DND-41 (cell line): ENCODE measurements around the gene TMEM30B.
A peak's percentile ranks its signal among the peaks of the same experiment; 100 is the strongest.

Experiments
- ATAC-seq: fragments of 200-7000 bp; cut with Tn5 transposase; 3 replicates; pipeline ENCODE4 v1.9.1; 2021; ENCODE audit warnings: low read depth; ENCODE audit not compliant: insufficient read depth
- DNase-seq: peaks from one replicate; pipeline ENCODE4 v3.0.0-alpha.2; 2020
- H2AFZ ChIP-seq: 2 replicates; pipeline ENCODE4 v1.6.0; 2012; ENCODE audit warnings: low read depth, low read length
- H3K27ac ChIP-seq: 2 replicates; pipeline ENCODE4 v1.5.1; 2012; ENCODE audit warnings: low read length, inconsistent platforms
- H3K27me3 ChIP-seq: fragments of 200-600 bp; sonication (generic); 2 replicates; pipeline ENCODE4 v1.6.0; 2012; ENCODE audit warnings: low read length, mild to moderate bottlenecking, inconsistent platforms; ENCODE audit not compliant: insufficient read depth, poor library complexity
- H3K36me3 ChIP-seq: 2 replicates; pipeline ENCODE4 v1.5.1; 2012; ENCODE audit warnings: low read length, inconsistent platforms; ENCODE audit not compliant: insufficient read depth
- H3K4me1 ChIP-seq: 2 replicates; pipeline ENCODE4 v1.5.1; 2012; ENCODE audit warnings: mild to moderate bottlenecking, low read length; ENCODE audit not compliant: insufficient read depth
- H3K4me2 ChIP-seq: 2 replicates; pipeline ENCODE4 v1.6.0; 2012; ENCODE audit warnings: mild to moderate bottlenecking, moderate library complexity, low read length, inconsistent platforms; ENCODE audit not compliant: insufficient read depth
- H3K4me3 ChIP-seq, 2 experiments: fragments of 200-600 bp in 1 of 2; shearing (Covaris generic) in 1 of 2; 2 replicates each; pipeline ENCODE4 v1.5.1; 2012 to 2016; ENCODE audit warnings: inconsistent platforms in 2 of 2, low read length in 2 of 2, mild to moderate bottlenecking in 2 of 2, low read depth in 1 of 2, moderate library complexity in 1 of 2
- H3K79me2 ChIP-seq: 2 replicates; pipeline ENCODE4 v1.6.0; 2012; ENCODE audit warnings: low read length, inconsistent platforms; ENCODE audit not compliant: insufficient read depth
- H3K9ac ChIP-seq: 2 replicates; pipeline ENCODE4 v1.6.0; 2012; ENCODE audit warnings: low read depth, mild to moderate bottlenecking, inconsistent platforms, low read length, moderate library complexity
- H3K9me3 ChIP-seq: 2 replicates; pipeline ENCODE4 v1.5.1; 2012; ENCODE audit warnings: low read length, moderate library complexity, mild to moderate bottlenecking, inconsistent platforms; ENCODE audit not compliant: insufficient read depth, severe bottlenecking
- H4K20me1 ChIP-seq: 2 replicates; pipeline ENCODE4 v1.6.0; 2012; ENCODE audit warnings: low read length; ENCODE audit not compliant: insufficient read depth
- EZH2 ChIP-seq: IDR thresholded peaks from 3 replicates; pipeline ENCODE4 v1.6.1; 2012; ENCODE audit warnings: borderline replicate concordance, low read depth, mild to moderate bottlenecking, moderate library complexity, low read length, inconsistent platforms; ENCODE audit not compliant: severe bottlenecking
- TF ChIP-seq, protein P1 (sequence below): IDR thresholded peaks from 2 replicates; pipeline ENCODE4 v1.5.1; 2012; ENCODE audit warnings: borderline replicate concordance, low read length, moderate library complexity, mild to moderate bottlenecking; ENCODE audit not compliant: poor library complexity, severe bottlenecking; ENCODE audit errors: extremely low read depth

Gene TMEM30B

GRCh38 chr14:61304688-61305087, 23.6 kb upstream of the TMEM30B start:
- no peaks in the 10 kb centered on the region for H3K79me2 ChIP-seq
- DNase-seq (no peak), ATAC-seq (no peak)
- H3K4me2 ChIP-seq, result no peak overlapping the region
- peaks cover 3% of the 10 kb centered on the region for H3K9me3 ChIP-seq
- no peaks in the 10 kb centered on the region for H3K36me3 ChIP-seq
- no peak overlapping the region for H3K9ac ChIP-seq
- H4K20me1 ChIP-seq, result no peaks in the 10 kb centered on the region
- H3K27ac ChIP-seq, result no peak overlapping the region
- H3K27me3 ChIP-seq, result no peaks in the 10 kb centered on the region
- H3K4me1 ChIP-seq, result peaks cover 24% of the 10 kb centered on the region
- H3K4me3 ChIP-seq, result no peak overlapping the region
- no peak overlapping the region for H2AFZ ChIP-seq
- TF ChIP-seq, protein P1, sequence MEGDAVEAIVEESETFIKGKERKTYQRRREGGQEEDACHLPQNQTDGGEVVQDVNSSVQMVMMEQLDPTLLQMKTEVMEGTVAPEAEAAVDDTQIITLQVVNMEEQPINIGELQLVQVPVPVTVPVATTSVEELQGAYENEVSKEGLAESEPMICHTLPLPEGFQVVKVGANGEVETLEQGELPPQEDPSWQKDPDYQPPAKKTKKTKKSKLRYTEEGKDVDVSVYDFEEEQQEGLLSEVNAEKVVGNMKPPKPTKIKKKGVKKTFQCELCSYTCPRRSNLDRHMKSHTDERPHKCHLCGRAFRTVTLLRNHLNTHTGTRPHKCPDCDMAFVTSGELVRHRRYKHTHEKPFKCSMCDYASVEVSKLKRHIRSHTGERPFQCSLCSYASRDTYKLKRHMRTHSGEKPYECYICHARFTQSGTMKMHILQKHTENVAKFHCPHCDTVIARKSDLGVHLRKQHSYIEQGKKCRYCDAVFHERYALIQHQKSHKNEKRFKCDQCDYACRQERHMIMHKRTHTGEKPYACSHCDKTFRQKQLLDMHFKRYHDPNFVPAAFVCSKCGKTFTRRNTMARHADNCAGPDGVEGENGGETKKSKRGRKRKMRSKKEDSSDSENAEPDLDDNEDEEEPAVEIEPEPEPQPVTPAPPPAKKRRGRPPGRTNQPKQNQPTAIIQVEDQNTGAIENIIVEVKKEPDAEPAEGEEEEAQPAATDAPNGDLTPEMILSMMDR, result no peak
- no peak for TF ChIP-seq EZH2

DNA sequence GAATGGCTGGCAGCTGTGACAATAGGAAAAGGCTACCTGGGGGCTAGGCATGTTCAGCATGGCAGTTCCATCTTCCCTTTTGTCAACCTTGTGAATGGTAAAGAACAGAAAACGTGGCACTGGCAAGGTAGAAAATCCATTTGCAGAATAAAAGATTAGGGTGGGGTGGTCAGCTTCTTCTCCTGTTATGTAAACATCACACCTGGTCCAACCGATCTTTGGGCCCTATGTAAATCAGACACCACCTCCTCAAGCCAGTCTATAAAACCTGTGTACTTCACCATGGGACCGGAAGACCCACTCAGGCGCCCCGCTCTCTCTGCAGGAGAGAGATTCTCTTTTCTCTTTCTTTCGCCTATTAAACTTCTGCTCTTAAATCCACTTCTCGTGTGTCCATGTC, 19.6 kb upstream of the TMEM30B start:
- no peaks in the 10 kb centered on the region for H3K36me3 ChIP-seq
- H3K4me1 ChIP-seq, result peaks cover 40% of the 10 kb centered on the region
- no peak overlapping the region for H2AFZ ChIP-seq
- DNase-seq, result no peak
- no peaks in the 10 kb centered on the region for H3K79me2 ChIP-seq
- TF ChIP-seq, protein P1, result no peak
- TF ChIP-seq EZH2, result no peak
- no peak overlapping the region for H3K4me2 ChIP-seq
- no peak overlapping the region for H3K9ac ChIP-seq
- H4K20me1 ChIP-seq, result no peaks in the 10 kb centered on the region
- H3K9me3 ChIP-seq, result no peaks in the 10 kb centered on the region
- no peak overlapping the region for H3K27ac ChIP-seq
- ATAC-seq, result no peak
- H3K27me3 ChIP-seq, result no peaks in the 10 kb centered on the region
- H3K4me3 ChIP-seq, result no peak overlapping the region

DNA sequence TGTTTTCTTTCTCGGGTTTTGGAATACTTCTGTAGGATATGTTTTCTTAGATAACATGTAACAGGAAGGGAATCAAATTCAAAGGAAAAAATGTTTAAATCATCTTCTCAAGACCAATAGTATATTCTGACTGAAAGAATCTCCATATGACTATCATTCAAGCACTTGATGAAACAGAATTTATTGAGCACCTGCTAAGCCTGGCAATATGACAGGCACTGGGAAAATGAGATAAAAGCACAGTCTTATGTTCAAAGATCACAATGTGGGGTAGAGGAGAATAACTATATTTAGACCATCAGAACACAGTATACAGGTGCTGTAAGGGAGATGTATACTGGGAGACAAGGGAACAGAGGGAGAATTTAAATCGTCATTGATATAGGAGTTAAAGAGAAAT, 19.1 kb upstream of the TMEM30B start:
- TF ChIP-seq, protein P1, result no peak
- no peak for TF ChIP-seq EZH2
- H3K9me3 ChIP-seq, result no peaks in the 10 kb centered on the region
- H3K4me3 ChIP-seq, result no peak overlapping the region
- DNase-seq (no peak), ATAC-seq (peak; percentile 20; the same call in 1 of the 3 replicates)
- peaks cover 41% of the 10 kb centered on the region for H3K4me1 ChIP-seq
- no peaks in the 10 kb centered on the region for H3K79me2 ChIP-seq
- H2AFZ ChIP-seq, result no peak overlapping the region
- no peaks in the 10 kb centered on the region for H3K27me3 ChIP-seq
- no peak overlapping the region for H3K9ac ChIP-seq
- H3K36me3 ChIP-seq, result no peaks in the 10 kb centered on the region
- H3K27ac ChIP-seq, result no peak overlapping the region
- no peaks in the 10 kb centered on the region for H4K20me1 ChIP-seq
- no peak overlapping the region for H3K4me2 ChIP-seq

- H3K4me2 ChIP-seq, result no peak overlapping the region
- no peak for ATAC-seq
Measured at GRCh38 chr14:61298824-61299223, 17.7 kb upstream of the TMEM30B start.

More at GRCh38 chr14:61298824-61299223, 17.7 kb upstream of the TMEM30B start:
- no peaks in the 10 kb centered on the region for H3K9me3 ChIP-seq
- H3K9ac ChIP-seq, result no peak overlapping the region
- H3K4me1 ChIP-seq, result peaks cover 41% of the 10 kb centered on the region
- no peak overlapping the region for H3K4me3 ChIP-seq
- no peaks in the 10 kb centered on the region for H3K27me3 ChIP-seq
- 0 out of 2 replicates have a peak overlapping the region, but pooled peaks have one; percentile 7 for H3K27ac ChIP-seq
- no peaks in the 10 kb centered on the region for H3K79me2 ChIP-seq
- H4K20me1 ChIP-seq, result no peaks in the 10 kb centered on the region
- no peaks in the 10 kb centered on the region for H3K36me3 ChIP-seq
- TF ChIP-seq, protein P1, result no peak
- no peak overlapping the region for H2AFZ ChIP-seq
- no peak for DNase-seq
